ACC112 (cell line): Measurements from ENCODE around the gene CRLF1.

Source experiments
- H2AFZ ChIP-seq: fragments of 200-600 bp; sonication (generic); one replicate; pipeline ENCODE4 v1.6.0; 2017; ENCODE audit warnings: antibody characterized with exemption, low read length; ENCODE audit not compliant: unreplicated experiment
- H3K27ac ChIP-seq: fragments of 200-600 bp; sonication (generic); 2 replicates; pipeline ENCODE4 v1.5.1; 2014; ENCODE audit warnings: low read depth, mild to moderate bottlenecking, antibody characterized with exemption, low read length, moderate library complexity
- H3K27me3 ChIP-seq: fragments of 200-600 bp; sonication (generic); 2 replicates; pipeline ENCODE4 v1.6.1; 2014; ENCODE audit warnings: mild to moderate bottlenecking, antibody characterized with exemption, low read length, moderate library complexity, mixed read lengths; ENCODE audit not compliant: insufficient read depth
- H3K36me3 ChIP-seq: fragments of 200-600 bp; sonication (generic); 2 replicates; pipeline ENCODE4 v1.6.1; 2016; ENCODE audit warnings: mild to moderate bottlenecking, antibody characterized with exemption, low read length, moderate library complexity, mixed read lengths; ENCODE audit not compliant: insufficient read depth
- H3K4me1 ChIP-seq: fragments of 200-600 bp; sonication (generic); one replicate; pipeline ENCODE4 v1.6.1; 2016; ENCODE audit warnings: low read length, mixed read lengths; ENCODE audit not compliant: insufficient read depth, unreplicated experiment, control insufficient read depth
- H3K4me3 ChIP-seq: fragments of 200-600 bp; sonication (generic); 2 replicates; pipeline ENCODE4 v1.5.1; 2014; ENCODE audit warnings: mild to moderate bottlenecking, low read depth, low read length
- H3K79me2 ChIP-seq: fragments of 200-600 bp; sonication (generic); one replicate; pipeline ENCODE4 v1.6.0; 2016; ENCODE audit warnings: low read length; ENCODE audit not compliant: control insufficient read depth, unreplicated experiment, insufficient read depth

CRLF1 gene

GRCh38 chr19:18635831-18636182 is 29.2 kb upstream of the CRLF1 start:
- Histone ChIP-seq H3K79me2 (peaks cover 15% of the 10 kb centered on the region), H3K27me3 (no peaks in the 10 kb centered on the region), H2AFZ (no peak overlapping the region), H3K4me1 (peaks cover 4% of the 10 kb centered on the region), H3K27ac (no peak overlapping the region), H3K4me3 (no peak overlapping the region; the same call in 1 of the 2 replicates), H3K36me3 (no peaks in the 10 kb centered on the region)

- Histone ChIP-seq H2AFZ (no peak overlapping the region), H3K79me2 (peaks cover 12% of the 10 kb centered on the region), H3K27ac (no peak overlapping the region), H3K4me3 (no peak overlapping the region), H3K36me3 (no peaks in the 10 kb centered on the region), H3K4me1 (peaks cover 10% of the 10 kb centered on the region), H3K27me3 (no peaks in the 10 kb centered on the region)
Measured at GRCh38 chr19:18634612-18635297, 28.2 kb upstream of the CRLF1 start.

GRCh38 chr19:18633321-18633720 is 26.7 kb upstream of the CRLF1 start:
- peaks cover 16% of the 10 kb centered on the region for H3K4me1 ChIP-seq
- H3K36me3 ChIP-seq: no peaks in the 10 kb centered on the region
- H3K27me3 ChIP-seq: no peaks in the 10 kb centered on the region
- peaks cover 8% of the 10 kb centered on the region for H3K79me2 ChIP-seq
- no peak overlapping the region for H3K27ac ChIP-seq
- H2AFZ ChIP-seq: no peak overlapping the region
- H3K4me3 ChIP-seq: no peak overlapping the region

- Histone ChIP-seq H2AFZ (no peak overlapping the region), H3K4me3 (no peak overlapping the region), H3K27me3 (no peaks in the 10 kb centered on the region), H3K27ac (peak overlapping the region; percentile 70), H3K4me1 (peaks cover 11% of the 10 kb centered on the region), H3K36me3 (no peaks in the 10 kb centered on the region), H3K79me2 (no peaks in the 10 kb centered on the region)
Measured at GRCh38 chr19:18629166-18630088, 22.8 kb upstream of the CRLF1 start.

DNA sequence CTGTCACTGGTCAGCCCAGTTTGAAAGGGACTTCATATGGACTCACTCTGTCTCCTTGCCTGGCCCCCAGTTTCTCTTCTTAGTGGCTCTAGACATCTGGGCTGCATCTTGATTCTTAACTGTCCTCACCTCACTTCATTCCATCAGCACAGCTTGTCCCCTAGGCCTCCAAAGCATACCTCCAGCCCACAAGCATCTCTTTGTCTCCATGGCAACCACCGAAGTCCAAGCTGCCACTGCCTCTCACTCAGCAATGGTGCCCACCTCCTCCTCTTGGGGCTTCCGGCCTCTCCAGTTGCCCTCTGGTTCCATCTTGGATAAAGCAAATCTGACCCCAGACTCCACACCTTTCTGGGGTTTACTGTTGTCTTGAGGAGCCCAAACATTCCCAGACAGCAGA is 20.3 kb upstream of the CRLF1 start:
- H3K36me3 ChIP-seq: no peaks in the 10 kb centered on the region
- H3K79me2 ChIP-seq: no peaks in the 10 kb centered on the region
- no peak overlapping the region for H3K4me3 ChIP-seq
- H2AFZ ChIP-seq: no peak overlapping the region
- H3K27ac ChIP-seq: no peak overlapping the region
- H3K4me1 ChIP-seq: peaks cover 11% of the 10 kb centered on the region
- H3K27me3 ChIP-seq: no peaks in the 10 kb centered on the region

DNA sequence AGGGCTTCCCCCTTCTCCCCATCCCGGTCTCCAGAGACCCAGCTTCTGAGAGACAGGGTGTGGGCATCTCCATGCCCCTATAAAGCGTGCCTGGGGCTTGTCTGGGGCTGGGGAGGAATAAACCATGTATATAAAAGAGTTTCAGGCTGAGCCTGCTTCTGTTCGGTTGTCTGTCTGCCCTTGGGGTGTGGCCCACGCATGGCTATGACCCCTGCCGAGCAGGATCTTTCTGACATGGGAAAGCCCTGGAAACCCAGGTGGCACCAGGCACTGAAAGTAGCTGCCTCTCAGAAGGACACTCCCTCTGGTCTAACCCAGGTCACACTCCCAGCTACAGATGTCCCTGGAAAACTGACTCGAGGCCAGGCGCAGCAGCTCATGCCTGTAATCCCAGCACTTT is 14.3 kb upstream of the CRLF1 start:
- Histone ChIP-seq H3K4me3 (no peak overlapping the region), H3K36me3 (no peaks in the 10 kb centered on the region), H3K79me2 (no peaks in the 10 kb centered on the region), H3K27ac (no peak overlapping the region), H2AFZ (no peak overlapping the region), H3K4me1 (no peaks in the 10 kb centered on the region), H3K27me3 (no peaks in the 10 kb centered on the region)

DNA sequence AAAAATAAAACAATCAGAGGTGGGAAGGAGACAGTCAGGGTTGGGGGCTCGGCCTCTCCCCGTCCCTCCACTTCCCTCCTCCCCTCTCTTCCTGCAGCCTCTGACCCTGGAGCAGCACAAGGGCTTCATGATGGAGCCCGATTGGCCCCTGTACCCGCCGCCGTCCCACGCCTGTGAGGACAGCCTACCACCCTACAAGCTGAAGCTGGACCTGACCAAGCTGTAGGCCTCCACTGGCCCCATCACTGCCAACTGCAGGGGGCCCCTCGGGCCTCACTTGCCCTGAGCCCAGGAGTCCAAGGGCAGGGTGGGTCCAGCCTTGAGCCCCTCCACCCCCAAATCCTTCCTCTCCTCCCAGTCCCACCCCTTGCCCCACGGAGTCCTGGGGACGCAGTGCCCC is 13.7 kb upstream of the CRLF1 start:
- H2AFZ ChIP-seq: no peak overlapping the region
- no peaks in the 10 kb centered on the region for H3K4me1 ChIP-seq
- H3K36me3 ChIP-seq: no peaks in the 10 kb centered on the region
- H3K79me2 ChIP-seq: no peaks in the 10 kb centered on the region
- H3K4me3 ChIP-seq: no peak overlapping the region
- H3K27ac ChIP-seq: no peak overlapping the region
- H3K27me3 ChIP-seq: no peaks in the 10 kb centered on the region

GRCh38 chr19:18618236-18618635 is 11.6 kb upstream of the CRLF1 start:
- no peak overlapping the region for H3K4me3 ChIP-seq
- no peaks in the 10 kb centered on the region for H3K4me1 ChIP-seq
- H3K79me2 ChIP-seq: no peaks in the 10 kb centered on the region
- H3K27ac ChIP-seq: no peak overlapping the region
- H3K27me3 ChIP-seq: peaks cover 5% of the 10 kb centered on the region
- H3K36me3 ChIP-seq: no peaks in the 10 kb centered on the region
- no peak overlapping the region for H2AFZ ChIP-seq

DNA sequence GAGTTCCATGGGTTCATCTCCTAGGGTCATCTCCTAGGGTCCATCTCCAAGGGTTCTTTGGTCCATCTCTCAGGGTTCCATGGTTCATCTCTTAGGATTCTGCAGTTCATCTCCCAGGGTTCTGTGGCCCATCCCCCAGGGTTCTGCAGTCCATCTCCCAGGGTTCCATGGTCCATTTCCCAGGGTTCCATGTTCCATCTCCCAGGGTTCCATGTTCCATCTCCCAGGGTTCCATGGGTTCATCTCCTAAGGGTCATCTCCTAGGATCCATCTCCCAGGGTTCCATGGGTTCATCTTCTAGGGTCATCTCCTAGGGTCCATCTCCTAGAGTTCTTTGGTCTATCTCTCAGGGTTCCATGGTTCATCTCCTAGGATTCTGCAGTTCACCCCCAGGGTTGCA is 11.0 kb upstream of the CRLF1 start:
- Histone ChIP-seq H3K36me3 (no peaks in the 10 kb centered on the region), H3K4me3 (no peak overlapping the region), H2AFZ (no peak overlapping the region), H3K27me3 (peaks cover 11% of the 10 kb centered on the region), H3K79me2 (no peaks in the 10 kb centered on the region), H3K4me1 (no peaks in the 10 kb centered on the region), H3K27ac (no peak overlapping the region)

- peaks cover 25% of the 10 kb centered on the region for H3K27me3 ChIP-seq
- H3K79me2 ChIP-seq: no peaks in the 10 kb centered on the region
- H3K4me3 ChIP-seq: no peak overlapping the region
- H3K36me3 ChIP-seq: no peaks in the 10 kb centered on the region
- H3K27ac ChIP-seq: no peak overlapping the region
- H2AFZ ChIP-seq: no peak overlapping the region
- H3K4me1 ChIP-seq: no peaks in the 10 kb centered on the region
Measured at GRCh38 chr19:18616023-18616422, 9.4 kb upstream of the CRLF1 start.
